H9 (cell line): ENCODE results near the gene MBP. TPM values are rescaled to one million over a fixed set of nuclear protein-coding genes. Genes with fewer than 3 reads are reported as not detected.

Source experiments
- DNase-seq: peaks from one replicate; pipeline ENCODE4 v3.0.0-alpha.2; 2017
- H2AFZ ChIP-seq: one replicate; pipeline ENCODE4 v1.6.1; 2013; ENCODE audit warnings: mild to moderate bottlenecking, low read length, control low read depth, moderate library complexity
- H2AK5ac ChIP-seq: 2 replicates; pipeline ENCODE4 v1.6.1; 2013; ENCODE audit warnings: low read length, control low read depth, mixed read lengths; ENCODE audit not compliant: insufficient read length
- H2BK120ac ChIP-seq: one replicate; pipeline ENCODE4 v1.6.1; 2013; ENCODE audit warnings: low read depth, mild to moderate bottlenecking, low read length, control low read depth, inconsistent platforms; ENCODE audit not compliant: poor library complexity, severe bottlenecking
- H2BK12ac ChIP-seq: 2 replicates; pipeline ENCODE4 v1.6.1; 2013; ENCODE audit warnings: low read length, control low read depth, mixed read lengths, low read depth; ENCODE audit not compliant: insufficient read length
- H2BK15ac ChIP-seq: 2 replicates; pipeline ENCODE4 v1.6.1; 2013; ENCODE audit warnings: low read depth, low read length, control low read depth
- H2BK20ac ChIP-seq: one replicate; pipeline ENCODE4 v1.6.1; 2013; ENCODE audit warnings: low read depth, mild to moderate bottlenecking, low read length, control low read depth, inconsistent platforms; ENCODE audit not compliant: poor library complexity, severe bottlenecking
- H2BK5ac ChIP-seq: 2 replicates; pipeline ENCODE4 v1.6.1; 2013; ENCODE audit warnings: low read length, control low read depth, mixed read lengths; ENCODE audit not compliant: insufficient read length
- H3K14ac ChIP-seq: 2 replicates; pipeline ENCODE4 v1.6.1; 2013; ENCODE audit warnings: low read length, control low read depth; ENCODE audit not compliant: insufficient read depth
- H3K18ac ChIP-seq: 2 replicates; pipeline ENCODE4 v1.6.1; 2013; ENCODE audit warnings: low read depth, mild to moderate bottlenecking, mixed read lengths, low read length, control low read depth; ENCODE audit not compliant: insufficient read length
- H3K23ac ChIP-seq: 2 replicates; pipeline ENCODE4 v1.6.1; 2013; ENCODE audit warnings: low read length, control low read depth, mixed read lengths, low read depth; ENCODE audit not compliant: insufficient read length
- H3K23me2 ChIP-seq: 2 replicates; pipeline ENCODE4 v1.6.1; 2013; ENCODE audit warnings: low read depth, mild to moderate bottlenecking, mixed read lengths, low read length, control low read depth; ENCODE audit not compliant: insufficient read length, poor library complexity, severe bottlenecking
- H3K27ac ChIP-seq: 2 replicates; pipeline ENCODE4 v1.5.1; 2013; ENCODE audit warnings: low read length, control low read depth, mixed read lengths, low read depth; ENCODE audit not compliant: insufficient read length
- H3K27me3 ChIP-seq: 2 replicates; pipeline ENCODE4 v1.6.1; 2013; ENCODE audit warnings: low read length, control low read depth, inconsistent platforms; ENCODE audit not compliant: insufficient read depth
- H3K4ac ChIP-seq: 2 replicates; pipeline ENCODE4 v1.6.1; 2013; ENCODE audit warnings: low read depth, mild to moderate bottlenecking, control low read depth, inconsistent platforms, low read length, moderate library complexity
- H3K4me1 ChIP-seq: 2 replicates; pipeline ENCODE4 v1.6.1; 2013; ENCODE audit warnings: low read length, control low read depth, inconsistent platforms; ENCODE audit not compliant: insufficient read depth
- H3K4me2 ChIP-seq: 2 replicates; pipeline ENCODE4 v1.6.1; 2013; ENCODE audit warnings: low read length, control low read depth, mixed read lengths; ENCODE audit not compliant: insufficient read length, insufficient read depth
- H3K56ac ChIP-seq: 2 replicates; pipeline ENCODE4 v1.6.1; 2013; ENCODE audit warnings: low read depth, mild to moderate bottlenecking, mixed read lengths, low read length, control low read depth; ENCODE audit not compliant: insufficient read length
- H3K79me1 ChIP-seq: 2 replicates; pipeline ENCODE4 v1.6.1; 2013; ENCODE audit warnings: low read depth, mild to moderate bottlenecking, moderate library complexity, low read length, control low read depth, inconsistent platforms; ENCODE audit not compliant: insufficient read depth, poor library complexity, severe bottlenecking
- H3K79me2 ChIP-seq: 2 replicates; pipeline ENCODE4 v1.6.1; 2013; ENCODE audit warnings: low read length, control low read depth, inconsistent platforms; ENCODE audit not compliant: insufficient read depth
- H3K9ac ChIP-seq: 2 replicates; pipeline ENCODE4 v1.6.1; 2013; ENCODE audit warnings: low read length, control low read depth, mixed read lengths; ENCODE audit not compliant: insufficient read length; ENCODE audit errors: extremely low read depth
- H3K9me3 ChIP-seq: one replicate; pipeline ENCODE4 v1.6.1; 2013; ENCODE audit warnings: low read depth, low read length, inconsistent platforms; ENCODE audit not compliant: control insufficient read depth
- H3T11ph ChIP-seq: one replicate; pipeline ENCODE4 v1.6.1; 2013; ENCODE audit warnings: mild to moderate bottlenecking, low read length, control low read depth, inconsistent platforms
- H4K20me1 ChIP-seq: one replicate; pipeline ENCODE4 v1.6.1; 2013; ENCODE audit not compliant: control insufficient read depth, insufficient read length, insufficient read depth
- H4K5ac ChIP-seq: 2 replicates; pipeline ENCODE4 v1.6.1; 2013; ENCODE audit warnings: low read depth, mild to moderate bottlenecking, mixed read lengths, low read length, control low read depth; ENCODE audit not compliant: insufficient read length
- H4K8ac ChIP-seq: replicated peaks from 2 replicates; pipeline ENCODE4 v1.6.1; 2013; ENCODE audit warnings: low read length, control low read depth, mixed read lengths, low read depth; ENCODE audit not compliant: insufficient read length
- H4K91ac ChIP-seq: 2 replicates; pipeline ENCODE4 v1.6.1; 2013; ENCODE audit warnings: low read depth, mild to moderate bottlenecking, moderate library complexity, mixed read lengths, low read length, control low read depth; ENCODE audit not compliant: insufficient read length
- H3K27ac Mint-ChIP-seq, 3 experiments: 2 replicates in 2 of 3; 3 replicates in 1 of 3; pipeline ENCODE4 v1.8.0; 2020 to 2021; ENCODE audit warnings: mixed read lengths in 3 of 3, mild to moderate bottlenecking in 1 of 3, moderate library complexity in 1 of 3
- H3K27me3 Mint-ChIP-seq: 2 replicates; pipeline ENCODE4 v1.8.0; 2021; ENCODE audit warnings: low read depth, mild to moderate bottlenecking, moderate library complexity, mixed read lengths
- H3K36me3 Mint-ChIP-seq, 3 experiments: 2 replicates in 2 of 3; 3 replicates in 1 of 3; pipeline ENCODE4 v1.8.0; 2020 to 2021; ENCODE audit warnings: low read depth in 3 of 3, mixed read lengths in 3 of 3; ENCODE audit not compliant: insufficient read depth in 1 of 3
- H3K4me1 Mint-ChIP-seq, 2 experiments: 2 replicates each; pipeline ENCODE4 v1.8.0; 2020; ENCODE audit warnings: mixed read lengths in 2 of 2
- H3K4me3 Mint-ChIP-seq, 2 experiments: 2 replicates in 1 of 2; 3 replicates in 1 of 2; pipeline ENCODE4 v1.8.0; 2020 to 2021; ENCODE audit warnings: mild to moderate bottlenecking in 2 of 2, mixed read lengths in 2 of 2, moderate library complexity in 1 of 2
- H3K9me3 Mint-ChIP-seq, 2 experiments: 2 replicates in 1 of 2; 3 replicates in 1 of 2; pipeline ENCODE4 v1.8.0; 2020; ENCODE audit warnings: mild to moderate bottlenecking in 2 of 2, mixed read lengths in 2 of 2, moderate library complexity in 1 of 2
- CTCF ChIP-seq: fragments of 200-600 bp; sonication (generic); conservative IDR thresholded peaks from 3 replicates; pipeline ENCODE4 v1.8.0; 2021; ENCODE audit warnings: antibody characterized with exemption, mild to moderate bottlenecking
- WGBS: extraction: QIAGEN DNeasy Blood & Tissue Kit; methylation state at CpG from one replicate; pipeline ENCODE4 v1.1.7; 2013; ENCODE audit warnings: missing lambda C conversion rate, low lambda C conversion rate, mixed read lengths; ENCODE audit not compliant: insufficient read length; ENCODE audit errors: extremely low coverage; 5-methylcytosine and 5-hydroxymethylcytosine counted together
- total RNA-seq: library from RNA; stranded (reverse); gene quantifications from 2 replicates; pipeline ENCODE4 v1.2.1, GENCODE V29; 2021

MBP gene
- total RNA-seq, 1 experiment from 2014 or later, result 8.6 TPM

- no peak overlapping the region for H2BK15ac ChIP-seq
Measured at GRCh38 chr18:77012806-77013541, 119.6 kb downstream of the MBP start.

More at GRCh38 chr18:77012806-77013541, 119.6 kb downstream of the MBP start:
- H3K4me3 Mint-ChIP-seq, result no peak overlapping the region
- no peak for TF ChIP-seq CTCF
- Histone ChIP-seq H4K91ac (no peak overlapping the region), H3K27ac (no peak overlapping the region), H3K23me2 (no peaks in the 10 kb centered on the region), H3K14ac (no peak overlapping the region), H3T11ph (no peak overlapping the region), H3K4me2 (no peak overlapping the region), H4K20me1 (peaks cover 4% of the 10 kb centered on the region), H3K18ac (no peak overlapping the region), H3K9ac (no peak overlapping the region), H2BK12ac (no peak overlapping the region), H3K56ac (no peak overlapping the region), H3K27me3 (no peaks in the 10 kb centered on the region), H3K23ac (no peak overlapping the region), H3K4me1 (peaks cover 4% of the 10 kb centered on the region; the same call in 1 of the 2 replicates), H2BK20ac (no peak overlapping the region), H3K4ac (no peak overlapping the region), H3K79me1 (no peaks in the 10 kb centered on the region), H3K9me3 (no peaks in the 10 kb centered on the region), H2BK120ac (no peak overlapping the region), H4K5ac (no peak overlapping the region), H3K79me2 (no peaks in the 10 kb centered on the region), H2AFZ (no peak overlapping the region), H2AK5ac (no peak overlapping the region), H2BK5ac (no peak overlapping the region), H4K8ac (no peak overlapping the region)
- peaks cover 0 to 9% (median 0%) of the 10 kb centered on the region in 3 experiments; a peak in 4 of 7 replicates for H3K36me3 Mint-ChIP-seq
- no peaks in the 10 kb centered on the region; the same call in 1 of the 2 replicates for H3K27me3 Mint-ChIP-seq
- no peaks in the 10 kb centered on the region for H3K9me3 Mint-ChIP-seq
- H3K27ac Mint-ChIP-seq, result no peak overlapping the region
- no peak for DNase-seq
- no CpG with 5 or more reads among the region's 6 CpGs for WGBS
- H3K4me1 Mint-ChIP-seq, result peaks cover 20 to 27% of the 10 kb centered on the region in 2 experiments
